Gastroesophageal sphincter (tissue), 4 donors: ENCODE measurements around the gene RAB44. TPM values are rescaled to one million over a fixed set of nuclear protein-coding genes. Genes with fewer than 3 reads are reported as not detected.

Source experiments
- ATAC-seq: fragments of 150-250 bp; one replicate; pipeline ENCODE4 v1.9.1; 2016; ENCODE audit warnings: mild to moderate bottlenecking, moderate library complexity
- H3K27ac ChIP-seq, 4 donors: fragments of 200-600 bp; sonication (generic) in 3 of 4; 1 replicate in 3 of 4; 2 replicates in 1 of 4; pipeline ENCODE4 v1.5.1; 2016 to 2019
- H3K27me3 ChIP-seq: fragments of 200-600 bp; sonication (generic); one replicate; pipeline ENCODE4 v1.5.1; 2019
- H3K36me3 ChIP-seq, 2 donors: fragments of 200-600 bp; sonication (generic); one replicate each; pipeline ENCODE4 v1.5.1; 2019; ENCODE audit warnings: control low read depth in 1 of 2
- H3K4me1 ChIP-seq, 3 donors: fragments of 200-600 bp; sonication (generic); 1 replicate in 2 of 3; 2 replicates in 1 of 3; pipeline ENCODE4 v1.5.1; 2016 to 2019; ENCODE audit warnings: control low read depth in 2 of 3
- H3K4me3 ChIP-seq, 2 donors: fragments of 200-600 bp; sonication (generic); one replicate each; pipeline ENCODE4 v1.5.1; 2019; ENCODE audit warnings: mild to moderate bottlenecking in 1 of 2, moderate library complexity in 1 of 2
- H3K9me3 ChIP-seq, 3 donors: fragments of 200-600 bp; sonication (generic); one replicate each; pipeline ENCODE4 v1.5.1; 2017 to 2019; ENCODE audit warnings: control low read depth in 2 of 3
- CTCF ChIP-seq, 4 experiments: fragments of 200-600 bp in 2 of 4; fragments of 450-650 bp in 2 of 4; sonication (generic) in 1 of 4; IDR thresholded peaks; one replicate each; pipeline ENCODE4 v1.5.1; 2017 to 2019; ENCODE audit warnings: antibody characterized with exemption in 4 of 4, mild to moderate bottlenecking in 2 of 4, moderate library complexity in 2 of 4
- EP300 ChIP-seq: sonication (generic); formaldehyde crosslinking; IDR thresholded peaks from one replicate; pipeline ENCODE4 v1.6.1; 2017; ENCODE audit warnings: antibody characterized with exemption, mild to moderate bottlenecking
- POLR2A ChIP-seq, 2 donors: fragments of 450-650 bp; IDR thresholded peaks; one replicate each; pipeline ENCODE4 v1.6.1; 2017; ENCODE audit warnings: antibody characterized with exemption in 2 of 2, mild to moderate bottlenecking in 2 of 2, moderate library complexity in 1 of 2
- POLR2AphosphoS5 ChIP-seq: sonication (generic); formaldehyde crosslinking; IDR thresholded peaks from one replicate; pipeline ENCODE4 v1.6.1; 2017; ENCODE audit warnings: antibody characterized with exemption
- WGBS, 2 donors: methylation state at CpG; one replicate each; pipeline ENCODE4 v1.1.5; 2018; ENCODE audit warnings: low coverage in 1 of 2; 5-methylcytosine and 5-hydroxymethylcytosine counted together
- total RNA-seq, 4 donors: library from RNA; depleted of rRNA; stranded (reverse); fragments of >200 nt; gene quantifications; one replicate each; pipeline ENCODE4 v1.1.0, GENCODE V29; 2016

RAB44 gene
- total RNA-seq, 4 donors from 2014 or later = 0.67 to 1.6 (median 0.89) TPM; not detected in 1

- Histone ChIP-seq H3K27me3 (peaks cover 5% of the 10 kb centered on the region), H3K4me3 (no peak overlapping the region), H3K36me3 (no peaks in the 10 kb centered on the region), H3K4me1 (peaks cover 0 to 25% (median 4%) of the 10 kb centered on the region in 3 donors), H3K27ac (peak overlapping the region in 1 of 4 donors; percentile 11), H3K9me3 (no peaks in the 10 kb centered on the region)
- ATAC-seq = no peak
- WGBS, 2 donors = 29 to 83% methylated on average over 1 of the region's 1 CpG
- TF ChIP-seq POLR2AphosphoS5 = no peak
- TF ChIP-seq EP300 = no peak
- TF ChIP-seq POLR2A (IDR thresholded peaks at IDR 0.05) = no peak
- TF ChIP-seq CTCF (IDR thresholded peaks at IDR 0.05) = no peak
Measured at GRCh38 chr6:36657942-36658544, 39.6 kb upstream of the RAB44 start.

- no peak for ATAC-seq
Measured at GRCh38 chr6:36659271-36659670, 38.4 kb upstream of the RAB44 start.

GRCh38 chr6:36660771-36661471 is 36.7 kb upstream of the RAB44 start:
- peaks cover 5% of the 10 kb centered on the region for H3K27me3 ChIP-seq
- WGBS, 2 donors = 34 to 88% methylated on average over 11 to 21 of the region's 44 CpGs
- H3K4me3 ChIP-seq = peak overlapping the region in 1 of 2 donors; percentile 32
- H3K4me1 ChIP-seq = peaks cover 0 to 25% (median 4%) of the 10 kb centered on the region in 3 donors
- H3K36me3 ChIP-seq = no peaks in the 10 kb centered on the region
- TF ChIP-seq EP300 = no peak
- peak; percentile 46 for TF ChIP-seq POLR2AphosphoS5
- no peaks in the 10 kb centered on the region for H3K9me3 ChIP-seq
- H3K27ac ChIP-seq = peak overlapping the region in 1 of 4 donors; percentile 10
- ATAC-seq = peak; percentile 82

More at GRCh38 chr6:36659271-36659670, 38.4 kb upstream of the RAB44 start:
- 44% methylated on average over 1 of the region's 1 CpG; no CpG with 5 or more reads in 1 of the 2 donors for WGBS, 2 donors
- H3K36me3 ChIP-seq = no peaks in the 10 kb centered on the region
- H3K4me1 ChIP-seq = peaks cover 0 to 25% (median 4%) of the 10 kb centered on the region in 3 donors
- no peak for TF ChIP-seq POLR2AphosphoS5
- no peak for TF ChIP-seq CTCF (IDR thresholded peaks at IDR 0.05)
- no peak for TF ChIP-seq POLR2A (IDR thresholded peaks at IDR 0.05)
- TF ChIP-seq EP300 = no peak
- H3K27me3 ChIP-seq = peaks cover 5% of the 10 kb centered on the region
- no peak overlapping the region for H3K4me3 ChIP-seq
- H3K27ac ChIP-seq = no peak overlapping the region
- H3K9me3 ChIP-seq = no peaks in the 10 kb centered on the region

- H3K4me3 ChIP-seq = no peak overlapping the region
- TF ChIP-seq POLR2A (IDR thresholded peaks at IDR 0.05) (no peak), POLR2AphosphoS5 (no peak), EP300 (no peak), CTCF (IDR thresholded peaks at IDR 0.05) (no peak)
- no peaks in the 10 kb centered on the region for H3K36me3 ChIP-seq
- peaks cover 0 to 29% (median 7%) of the 10 kb centered on the region in 3 donors for H3K4me1 ChIP-seq
- ATAC-seq = no peak
- H3K27ac ChIP-seq = no peak overlapping the region
- no peaks in the 10 kb centered on the region for H3K9me3 ChIP-seq
- 33 to 86% methylated on average over 2 to 5 of the region's 5 CpGs for WGBS, 2 donors
- H3K27me3 ChIP-seq = peaks cover 5% of the 10 kb centered on the region
Measured at GRCh38 chr6:36662380-36662779, 35.2 kb upstream of the RAB44 start.

DNA sequence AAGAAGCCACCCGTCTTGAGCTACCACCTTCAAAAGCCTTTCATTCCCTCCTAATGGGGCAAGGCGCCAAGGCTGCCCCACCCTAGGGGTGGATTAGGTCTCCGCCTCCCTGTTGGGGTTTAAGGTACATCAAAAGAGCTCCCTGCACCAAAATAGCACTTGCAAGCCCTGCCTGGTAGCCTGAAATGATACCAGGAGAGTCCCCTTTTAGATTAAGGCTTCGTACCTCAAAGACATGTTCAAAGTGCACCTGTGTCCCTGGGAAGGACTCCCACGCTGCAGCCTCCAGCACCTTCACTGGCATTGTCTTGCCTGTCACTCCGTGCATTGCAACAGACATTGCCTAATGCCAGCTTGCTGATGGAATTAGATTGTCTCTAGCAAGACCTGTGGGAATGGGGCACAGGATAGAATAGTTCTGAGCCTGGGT is 34.8 kb upstream of the RAB44 start:
- Histone ChIP-seq H3K4me1 (peaks cover 0 to 26% (median 7%) of the 10 kb centered on the region in 3 donors), H3K27me3 (peaks cover 5% of the 10 kb centered on the region), H3K4me3 (no peak overlapping the region), H3K27ac (no peak overlapping the region), H3K9me3 (no peaks in the 10 kb centered on the region), H3K36me3 (no peaks in the 10 kb centered on the region)
- TF ChIP-seq EP300 (no peak), POLR2A (IDR thresholded peaks at IDR 0.05) (no peak), POLR2AphosphoS5 (no peak), CTCF (IDR thresholded peaks at IDR 0.05) (no peak)
- no peak for ATAC-seq
- 70 to 76% methylated on average over 2 to 3 of the region's 6 CpGs for WGBS, 2 donors
